A673 (cell line): ENCODE results near the gene S100A16. TPM values are rescaled to one million over a fixed set of nuclear protein-coding genes. Genes with fewer than 3 reads are reported as not detected.

Experiments
- BruUV-seq: library from RNA; stranded (reverse); fragments of 400-500 nt; replicated peaks from 2 replicates; lab custom pipeline; 2021; lab: Mats Ljungman, UMichigan
- CTCF ChIA-PET: fragments of 300-600 bp; sonication (Branson Sonifier 250); formaldehyde crosslinking; loops from one replicate; lab custom pipeline; 2022; ENCODE audit warnings: antibody characterized with exemption; lab: Charles Lee
- POLR2A ChIA-PET: fragments of 300-600 bp; sonication (Branson Sonifier 250); formaldehyde crosslinking; loops from one replicate; lab custom pipeline; 2022; ENCODE audit warnings: antibody characterized with exemption; ENCODE audit not compliant: low non-redundant PET; lab: Charles Lee
- DNase-seq: peaks from one replicate; pipeline ENCODE4 v3.0.0-alpha.2; 2015; ENCODE audit warnings: low spot score
- H3K27ac ChIP-seq: fragments of 200-600 bp; sonication (generic); 2 replicates; pipeline ENCODE4 v1.5.1; 2016; ENCODE audit warnings: mixed run types, low read depth, mild to moderate bottlenecking, mixed read lengths, antibody characterized with exemption, low read length; ENCODE audit not compliant: poor library complexity, severe bottlenecking
- H3K27me3 ChIP-seq: fragments of 200-600 bp; sonication (generic); replicated peaks from 2 replicates; pipeline ENCODE4 v1.6.1; 2017; ENCODE audit warnings: mixed run types, low read depth, mild to moderate bottlenecking, mixed read lengths, antibody characterized with exemption, low read length; ENCODE audit not compliant: insufficient read depth, poor library complexity
- H3K36me3 ChIP-seq: fragments of 200-600 bp; sonication (generic); 2 replicates; pipeline ENCODE4 v1.6.1; 2016; ENCODE audit warnings: mixed run types, mild to moderate bottlenecking, mixed read lengths, antibody characterized with exemption, low read length; ENCODE audit not compliant: insufficient read depth, poor library complexity, severe bottlenecking
- H3K4me1 ChIP-seq: fragments of 200-600 bp; sonication (generic); 2 replicates; pipeline ENCODE4 v1.6.1; 2017; ENCODE audit warnings: mixed run types, mild to moderate bottlenecking, mixed read lengths, antibody characterized with exemption, low read length; ENCODE audit not compliant: insufficient read depth, poor library complexity, severe bottlenecking
- H3K4me3 ChIP-seq: fragments of 200-600 bp; sonication (generic); 2 replicates; pipeline ENCODE4 v1.5.1; 2016; ENCODE audit warnings: low read depth, mixed run types, mild to moderate bottlenecking, mixed read lengths, low read length; ENCODE audit not compliant: poor library complexity, severe bottlenecking
- H3K9me3 ChIP-seq: fragments of 200-600 bp; sonication (generic); 2 replicates; pipeline ENCODE4 v1.6.1; 2016; ENCODE audit warnings: mixed run types, low read depth, mild to moderate bottlenecking, mixed read lengths, antibody characterized with exemption, low read length; ENCODE audit not compliant: poor library complexity, severe bottlenecking
- CTCF ChIP-seq: fragments of 300-800, 200-600 bp; sonication (generic); conservative IDR thresholded peaks from 2 replicates; pipeline ENCODE4 v1.5.1; 2017; ENCODE audit warnings: low read depth, mild to moderate bottlenecking, antibody characterized with exemption, low read length, moderate library complexity, mixed read lengths
- EZH2 ChIP-seq: fragments of 200-600 bp; sonication (generic); IDR thresholded peaks from 2 replicates; pipeline ENCODE4 v1.6.1; 2017; ENCODE audit warnings: borderline replicate concordance, low read depth, mild to moderate bottlenecking, mixed read lengths, antibody characterized with exemption, low read length; ENCODE audit not compliant: poor library complexity, severe bottlenecking
- intact Hi-C: fragments of 100-400 bp; cut with micrococcal nuclease; formaldehyde crosslinking; loops from one replicate; pipeline ENCODE4 v1.10.0; 2022; ENCODE audit not compliant: unreplicated experiment
- total RNA-seq: library from RNA; stranded (reverse); gene quantifications from 2 replicates; pipeline ENCODE4 v1.2.3, GENCODE V29; 2021

S100A16 gene
- total RNA-seq, 1 experiment from 2014 or later: 0.43 TPM

DNA sequence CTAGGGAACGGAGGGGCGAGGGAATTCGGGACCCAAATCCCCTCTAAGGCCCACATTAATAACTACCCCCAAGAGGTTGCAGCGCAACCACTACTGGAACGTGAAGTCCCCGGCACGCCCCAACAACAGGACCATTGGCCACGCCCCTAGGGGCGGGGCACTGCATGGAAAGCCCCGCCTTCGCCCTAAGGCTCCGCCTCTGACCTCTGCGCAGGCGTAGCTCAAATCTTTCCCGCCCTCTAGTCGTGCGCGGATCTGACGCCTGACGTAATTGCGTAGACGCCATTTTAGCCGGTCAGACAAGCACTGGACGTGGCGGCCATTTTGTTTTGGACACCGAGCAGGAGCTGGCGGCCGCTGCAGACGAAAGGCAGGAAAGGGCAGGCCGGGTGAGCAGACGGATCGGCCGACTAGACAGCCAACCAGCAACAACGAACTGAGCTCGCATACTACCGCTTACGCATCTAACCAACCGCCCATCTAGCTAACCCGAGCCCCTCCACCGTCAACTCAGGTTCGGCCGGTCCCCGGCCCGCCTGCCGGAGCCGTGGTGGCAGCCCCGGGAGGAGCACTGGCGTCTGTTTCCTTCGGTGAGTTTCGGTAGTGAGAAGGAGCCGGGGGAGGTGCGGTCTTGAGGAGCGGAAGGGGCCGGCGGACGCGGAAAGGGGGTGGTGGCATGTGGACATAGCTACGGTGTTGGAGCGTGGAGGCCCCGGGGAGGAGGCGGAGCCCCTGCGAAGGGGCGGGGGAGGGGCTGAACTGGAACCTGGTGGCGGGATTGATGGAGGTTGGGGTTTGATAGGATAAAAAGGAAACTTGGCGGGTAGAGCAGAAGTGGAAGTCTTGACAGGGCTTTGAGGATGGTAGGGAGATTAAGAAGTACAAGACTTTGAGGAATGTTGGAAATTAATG is 21.1 kb upstream of the S100A16 start, which contains the start of gene CHTOP:
Gene CHTOP (plus strand): TSS at position 313 of the 912 bp plus-strand sequence. CDS start 2,523 bp downstream, outside the sequence.
- Histone ChIP-seq H3K4me1 (peaks cover 8% of the 10 kb centered on the region), H3K9me3 (no peaks in the 10 kb centered on the region), H3K27me3 (no peaks in the 10 kb centered on the region), H3K36me3 (peaks cover 34% of the 10 kb centered on the region), H3K4me3 (peak within 1 kb of the TSS; percentile 91), H3K27ac (peak within 1 kb of the TSS; percentile 100)
- ChIA-PET POLR2A (interaction anchor here (0.6 to 1.0 kb wide), 3 partner anchors 14 to 87 kb away, joined by 3 to 7 read pairs (median 4); no protein-coding TSS in a partner anchor), CTCF (interaction anchor here (1.5 kb wide), 1 partner anchor 100 kb away, joined by 4 read pairs; no protein-coding TSS in a partner anchor)
- intact Hi-C loops: loop anchor here (5.0 kb wide), 1 partner anchor 102 kb away; no protein-coding TSS in a partner anchor
- TF ChIP-seq EZH2: no peak
- TF ChIP-seq CTCF: no peak
- DNase-seq: peak; percentile 99
- TSS peak; percentile 81 for BruUV-seq

GRCh38 chr1:153633161-153633753 is 20.3 kb upstream of the S100A16 start:
- intact Hi-C loops: loop anchor here (5.0 kb wide), 1 partner anchor 101 kb away; no protein-coding TSS in a partner anchor
- Histone ChIP-seq H3K9me3 (no peaks in the 10 kb centered on the region), H3K27me3 (no peaks in the 10 kb centered on the region), H3K4me1 (peaks cover 15% of the 10 kb centered on the region), H3K27ac (no peak overlapping the region), H3K4me3 (peak overlapping the region; percentile 91), H3K36me3 (peaks cover 26% of the 10 kb centered on the region)
- no TSS peak for BruUV-seq
- TF ChIP-seq EZH2 (no peak), CTCF (no peak)
- ChIA-PET POLR2A (interaction anchor here (0.6 to 1.0 kb wide), 3 partner anchors 14 to 86 kb away, joined by 3 to 7 read pairs (median 4); no protein-coding TSS in a partner anchor), CTCF (interaction anchor here (1.5 kb wide), 1 partner anchor 100 kb away, joined by 4 read pairs; no protein-coding TSS in a partner anchor)
- DNase-seq: no peak
